ENCODE results near the gene GRP. TPM values are rescaled to one million over a fixed set of nuclear protein-coding genes. Genes with fewer than 3 reads are reported as not detected.

GRP gene
- total and polyA plus RNA-seq, 2 of the 4 experiments (the other 2 are of a cell fraction), result not detected

GRCh38 chr18:59189746-59190145 lies 30.2 kb upstream of the GRP start:
- no peaks in the 10 kb centered on the region for H3K9me1 ChIP-seq (ENCODE audit: insufficient read depth, low read length)
- H2AFZ ChIP-seq (replicated peaks; ENCODE audit: low read length, poor library complexity), result no peak overlapping the region
- no peak overlapping the region for H2AK9ac ChIP-seq (replicated peaks; ENCODE audit: low read depth, low read length, poor library complexity)
- no peak for ATAC-seq (ENCODE audit: low read depth)
- no peak overlapping the region for H2BK5ac ChIP-seq (ENCODE audit: low read depth, low read length, poor library complexity, severe bottlenecking)
- POLR2A ChIA-PET (ENCODE audit: unreplicated experiment), result no interaction called here
- H3K9ac ChIP-seq (ENCODE audit: low read depth, low read length), result no peak overlapping the region
- no peak overlapping the region for H3K4me3 ChIP-seq (ENCODE audit: insufficient read depth, low read depth, low read length)
- no peak overlapping the region for H3K23ac ChIP-seq (ENCODE audit: low read depth, low read length)
- H2BK15ac ChIP-seq (ENCODE audit: low read depth, low read length), result no peak overlapping the region
- TF ChIP-seq RCOR1 (IDR thresholded peaks at IDR 0.05; ENCODE audit: insufficient replicate concordance, low read length) (no peak), FOS (IDR thresholded peaks at IDR 0.05; ENCODE audit: low read depth, low read length) (no peak), MXI1 (IDR thresholded peaks at IDR 0.05; ENCODE audit: borderline replicate concordance, low read depth, low read length) (no peak)
- no peak overlapping the region for H3K18ac ChIP-seq (ENCODE audit: low read depth, low read length)
- dilution Hi-C loops (cut with HindIII; ENCODE audit: low sequenced_read_pairs, unreplicated experiment) (no loop called here), intact Hi-C loops (cut with micrococcal nuclease) (no loop called here), in situ Hi-C loops (cut with MboI; ENCODE audit: low sequenced_read_pairs) (no loop called here)
- H2BK120ac ChIP-seq (ENCODE audit: low read depth, low read length), result no peak overlapping the region
- H2AK5ac ChIP-seq (ENCODE audit: low read depth, low read length), result no peak overlapping the region
- H4K8ac ChIP-seq (ENCODE audit: low read depth in 2 of 2, low read length in 2 of 2), result no peak overlapping the region
- no TSS peak for BruUV-seq (replicated peaks)
- H3K14ac ChIP-seq (replicated peaks; ENCODE audit: low read depth, low read length), result no peak overlapping the region
- H3K79me1 ChIP-seq (ENCODE audit: low read depth in 1 of 2, low read length in 2 of 2), result no peaks in the 10 kb centered on the region
- H3K4ac ChIP-seq (ENCODE audit: low read depth, low read length), result no peak overlapping the region
- no peak overlapping the region for H3K27ac ChIP-seq (ENCODE audit: insufficient read depth, low read length)
- no peaks in the 10 kb centered on the region for H3K4me1 ChIP-seq (ENCODE audit: control insufficient read depth, insufficient read depth, low read length)
- WGBS, 2 experiments (ENCODE audit: extremely low coverage in 2 of 2, insufficient read length in 1 of 2), result no CpG with 5 or more reads among the region's 1 CpG
- H3K9me3 ChIP-seq (ENCODE audit: control insufficient read depth, insufficient read depth, low read length), result no peaks in the 10 kb centered on the region
- DNase-seq, result peak; percentile 5
- no peaks in the 10 kb centered on the region for H4K20me1 ChIP-seq (ENCODE audit: insufficient read depth, low read length)
- no peaks in the 10 kb centered on the region for H3K36me3 ChIP-seq (ENCODE audit: control insufficient read depth, insufficient read depth, low read length)
- peaks cover 8% of the 10 kb centered on the region for H3K27me3 ChIP-seq (ENCODE audit: control insufficient read depth, insufficient read depth, low read length)
- H4K5ac ChIP-seq (ENCODE audit: low read depth, low read length), result no peak overlapping the region
- no peak overlapping the region for H4K91ac ChIP-seq (ENCODE audit: insufficient read depth, low read depth, low read length)
- H3K4me2 ChIP-seq (ENCODE audit: low read depth, low read length), result no peak overlapping the region
- no peak overlapping the region for H2BK20ac ChIP-seq (ENCODE audit: low read depth, low read length)
- CTCF ChIA-PET, result no interaction called here
- no peak overlapping the region for H3K56ac ChIP-seq (ENCODE audit: extremely low read depth, insufficient read depth, low read length)
